Peyer's patch (tissue), 4 donors: ENCODE data around the gene TICRR.

Source experiments
- CTCF ChIP-seq, 6 experiments: fragments of 450-650 bp in 4 of 6; fragments of 200-600 bp in 2 of 6; sonication (generic) in 1 of 6; IDR thresholded peaks; one replicate each; pipeline ENCODE4 v1.5.1; 2017 to 2019; ENCODE audit warnings: antibody characterized with exemption in 6 of 6, mild to moderate bottlenecking in 3 of 6, moderate library complexity in 1 of 6
- POLR2A ChIP-seq, 2 donors: fragments of 450-650 bp; IDR thresholded peaks; one replicate each; pipeline ENCODE4 v1.5.1; 2017; ENCODE audit warnings: antibody characterized with exemption in 2 of 2, mild to moderate bottlenecking in 2 of 2, moderate library complexity in 2 of 2

- TF ChIP-seq CTCF (IDR thresholded peaks at IDR 0.05) (no peak), POLR2A (IDR thresholded peaks at IDR 0.05) (no peak)
These were observed 36.2 kb upstream of the TICRR start for GRCh38 chr15:89539027-89539426.
